Renal cortex interstitium (tissue), 15 donors: ENCODE data around the gene DOCK3. TPM values are rescaled to one million over a fixed set of nuclear protein-coding genes. Genes with fewer than 3 reads are reported as not detected.

Experiments used
- DNase-seq, 11 donors: peaks; one replicate each; pipeline ENCODE4 v3.0.0-alpha.2; 2013; ENCODE audit warnings: low read depth in 9 of 11, low spot score in 4 of 11; ENCODE audit errors: extremely low read depth in 1 of 11
- long read RNA-seq, 16 experiments: transcript quantifications; one replicate each; lab custom pipeline, GENCODE V29; 2026
- polyA plus RNA-seq, 3 donors: library from polyadenylated mRNA; unstranded; fragments of 120-200 nt; gene quantifications; one replicate each; pipeline ENCODE4 v1.2.1, GENCODE V29; 2013; ENCODE audit not compliant: insufficient read length in 3 of 3

Gene DOCK3
- polyA plus RNA-seq = 1 to 10 TPM; 1.4 to 2.2 (median 1.5) TPM
- long read RNA-seq, donor 1 = 0 reads
- long read RNA-seq, donor 2 = 0 reads
- long read RNA-seq, donor 3 = 0 reads
- long read RNA-seq, donor 4 = 0 reads
- long read RNA-seq, donor 5 = 0 reads
- long read RNA-seq, donor 6 = 0 reads
- long read RNA-seq, donor 7 = 0 reads
- long read RNA-seq, donor 8 = 0 reads
- long read RNA-seq, donor 9 = 0 reads
- long read RNA-seq, donor 10 = 0 reads
- long read RNA-seq, donor 11 = 0 reads
- long read RNA-seq, donor 12 = 0 reads
- long read RNA-seq, donor 13 = 0 reads
- long read RNA-seq, donor 14 = 0 reads
- long read RNA-seq, donor 15 = 0 reads
- long read RNA-seq, donor 16 = 0 reads

- DNase-seq = peak in 9 of 11 donors; percentile 33 to 69 (median 48)
These were observed at the start of gene DOCK3 for GRCh38 chr3:50674349-50675178. Gene DOCK3, plus strand, starts transcription at chr3:50674927. Its CDS starts 337 bp downstream, at chr3:50675264.

GRCh38 chr3:50625231-50626182 lies 49.2 kb upstream of the DOCK3 start:
- no peak for DNase-seq

- no peak for DNase-seq
These were observed 48.3 kb upstream of the DOCK3 start for GRCh38 chr3:50626401-50626800.

GRCh38 chr3:50627407-50628051 lies 47.2 kb upstream of the DOCK3 start:
- no peak for DNase-seq

GRCh38 chr3:50628601-50629000 lies 46.1 kb upstream of the DOCK3 start:
- DNase-seq = no peak

- no peak for DNase-seq
These were observed 44.3 kb upstream of the DOCK3 start for GRCh38 chr3:50630394-50630793.

GRCh38 chr3:50630877-50631276 lies 43.9 kb upstream of the DOCK3 start:
- no peak for DNase-seq

GRCh38 chr3:50632450-50632849 lies 42.3 kb upstream of the DOCK3 start:
- no peak for DNase-seq

- DNase-seq = no peak
These were observed 41.4 kb upstream of the DOCK3 start for GRCh38 chr3:50633230-50633790.

GRCh38 chr3:50635066-50635465 lies 39.7 kb upstream of the DOCK3 start:
- DNase-seq = no peak

GRCh38 chr3:50637011-50637410 lies 37.7 kb upstream of the DOCK3 start:
- DNase-seq = no peak

- no peak for DNase-seq
These were observed 36.8 kb upstream of the DOCK3 start for GRCh38 chr3:50637945-50638344.

- DNase-seq = no peak
These were observed 35.7 kb upstream of the DOCK3 start for GRCh38 chr3:50639055-50639494.

GRCh38 chr3:50642382-50642781 lies 32.3 kb upstream of the DOCK3 start:
- DNase-seq = no peak

GRCh38 chr3:50644561-50644960 lies 30.2 kb upstream of the DOCK3 start:
- no peak for DNase-seq

GRCh38 chr3:50645378-50645777 lies 29.3 kb upstream of the DOCK3 start:
- no peak for DNase-seq

GRCh38 chr3:50648313-50648712 lies 26.4 kb upstream of the DOCK3 start:
- DNase-seq = peak in 1 of 11 donors; percentile 27

GRCh38 chr3:50648944-50649343 lies 25.8 kb upstream of the DOCK3 start:
- no peak for DNase-seq
